GM12878 (cell line): ENCODE measurements around the gene PRKAG3. TPM values are rescaled to one million over a fixed set of nuclear protein-coding genes. Genes with fewer than 3 reads are reported as not detected.

ENCODE experiments used
- ATAC-seq: fragments of 200-7000 bp; cut with Tn5 transposase; 3 replicates; pipeline ENCODE4 v1.9.1; 2020; ENCODE audit warnings: mild to moderate bottlenecking, moderate library complexity
- BruUV-seq: library from RNA; stranded (reverse); fragments of 400-500 nt; replicated peaks from 2 replicates; lab custom pipeline; 2021; lab: Mats Ljungman, UMichigan
- CTCF ChIA-PET: fragments of 300-600 bp; sonication (Branson Sonifier 250); formaldehyde crosslinking; extraction: SDS; loops from one replicate; lab custom pipeline; 2021; ENCODE audit warnings: inconsistent platforms; lab: Yijun Ruan, JAX
- POLR2A ChIA-PET: fragments of 350-600 bp; formaldehyde crosslinking; extraction: SDS; loops from one replicate; lab custom pipeline; 2021; ENCODE audit warnings: inconsistent platforms; lab: Charles Lee
- RAD21 ChIA-PET: fragments of 300-600 bp; sonication (Branson Sonifier 250); formaldehyde crosslinking; loops from one replicate; lab custom pipeline; 2023; ENCODE audit warnings: antibody characterized with exemption; ENCODE audit not compliant: unreplicated experiment; lab: Charles Lee
- SMC1A ChIA-PET: fragments of 300-600 bp; sonication (Branson Sonifier 250); formaldehyde crosslinking; loops from one replicate; lab custom pipeline; 2023; ENCODE audit not compliant: unreplicated experiment, uncharacterized antibody; lab: Charles Lee
- DNase-seq: peaks from one replicate; pipeline ENCODE4 v3.0.0-alpha.2; 2011; ENCODE audit warnings: low read depth, low spot score
- FAIRE-seq: peaks from 3 replicates; lab custom pipeline; 2011; peaks lifted over from hg19 to GRCh38; lab: Jason Lieb, UNC
- H2AFZ ChIP-seq: 2 replicates; pipeline ENCODE4 v1.6.0; 2011; ENCODE audit warnings: low read depth, low read length, control low read depth; ENCODE audit not compliant: control insufficient read depth
- H3K27ac ChIP-seq: 2 replicates; pipeline ENCODE4 v1.5.1; 2011; ENCODE audit warnings: control low read depth; ENCODE audit not compliant: control insufficient read depth, insufficient read depth
- H3K27me3 ChIP-seq, 2 experiments: replicated peaks in 1 of 2; 2 replicates each; pipeline versions ENCODE4 v1.6.0 to v1.6.1; 2011; ENCODE audit warnings: low read length in 1 of 2; ENCODE audit not compliant: control insufficient read depth in 2 of 2, insufficient read depth in 2 of 2
- H3K36me3 ChIP-seq, 2 experiments: 2 replicates each; pipeline ENCODE4 v1.5.1; 2011; ENCODE audit warnings: low read length in 1 of 2; ENCODE audit not compliant: control insufficient read depth in 2 of 2, insufficient read depth in 2 of 2
- H3K4me1 ChIP-seq: 2 replicates; pipeline ENCODE4 v1.6.1; 2011; ENCODE audit warnings: mild to moderate bottlenecking, low read length, moderate library complexity, mixed read lengths; ENCODE audit not compliant: control insufficient read depth, insufficient read depth
- H3K4me2 ChIP-seq: 2 replicates; pipeline ENCODE4 v1.6.0; 2011; ENCODE audit warnings: control low read depth; ENCODE audit not compliant: control insufficient read depth, insufficient read depth
- H3K4me3 ChIP-seq: fragments of 200-600 bp; sonication (generic); 2 replicates; pipeline ENCODE4 v1.5.1; 2016
- H3K79me2 ChIP-seq: 2 replicates; pipeline ENCODE4 v1.6.0; 2011; ENCODE audit warnings: low read length; ENCODE audit not compliant: control insufficient read depth, insufficient read depth
- H3K9ac ChIP-seq: 2 replicates; pipeline ENCODE4 v1.8.0; 2011; ENCODE audit warnings: low read length, control low read depth, mixed read lengths; ENCODE audit not compliant: control insufficient read depth, insufficient read depth
- H3K9me3 ChIP-seq: replicated peaks from 3 replicates; pipeline ENCODE4 v1.5.1; 2011; ENCODE audit warnings: mild to moderate bottlenecking, low read length; ENCODE audit not compliant: control insufficient read depth, insufficient read depth
- H4K20me1 ChIP-seq: 2 replicates; pipeline ENCODE4 v1.6.0; 2011; ENCODE audit not compliant: control insufficient read depth, insufficient read depth
- NBN ChIP-seq: fragments of 450-650 bp; IDR thresholded peaks from 2 replicates; pipeline ENCODE4 v1.6.1; 2016
- POU2F2 ChIP-seq: IDR thresholded peaks from 3 replicates; pipeline ENCODE4 v1.6.1; 2011; ENCODE audit warnings: low read depth, mild to moderate bottlenecking, low read length, borderline replicate concordance
- WGBS: methylation state at CpG from one replicate; pipeline ENCODE4 v1.1.6; 2016; ENCODE audit warnings: low lambda C conversion rate; ENCODE audit not compliant: insufficient replicate concordance, insufficient coverage; ENCODE audit errors: missing lambda C conversion rate; 5-methylcytosine and 5-hydroxymethylcytosine counted together
- in situ Hi-C: fragments of 300-500 bp; cut with MboI; formaldehyde crosslinking; loops from 9 replicates; pipeline ENCODE4 v1.14.3; 2018; ENCODE audit warnings: mixed read lengths
- intact Hi-C: fragments of 100-400 bp; cut with micrococcal nuclease; formaldehyde crosslinking; loops from one replicate; pipeline ENCODE4 v1.14.2; 2022; ENCODE audit not compliant: unreplicated experiment
- polyA plus RNA-seq, 11 experiments: library from polyadenylated mRNA; depleted of rRNA in 4 of 11; unstranded in 6 of 11; stranded (reverse) in 5 of 11; fragments of >200 nt; fragmentation: Nextera tagmentation in 4 of 11; fragmentation: Illumina TruSeq in 1 of 11; extraction: Ambion mirVana in 4 of 11; extraction: Trizol in 1 of 11; gene quantifications; 1 replicate in 1 of 11; 2 replicates in 10 of 11; pipeline versions ENCODE4 v1.2.1 to v1.2.3, GENCODE V29; 2011 to 2016; ENCODE audit warnings: inconsistent platforms in 2 of 11, missing spikeins in 2 of 11, low read depth in 1 of 11
- total RNA-seq, 4 experiments: library from RNA; depleted of rRNA in 3 of 4; stranded (reverse); fragments of >200 nt in 3 of 4; fragmentation: Illumina TruSeq in 1 of 4; extraction: Trizol in 1 of 4; gene quantifications; 2 replicates each; pipeline versions ENCODE4 v1.2.1 to v1.2.3, GENCODE V29; 2013 to 2021
- TF ChIP-seq, protein P1 (sequence below): fragments of 450-650 bp; IDR thresholded peaks from 2 replicates; pipeline ENCODE4 v1.6.1; 2016; ENCODE audit warnings: mild to moderate bottlenecking

Gene PRKAG3
- total and polyA plus RNA-seq, 10 of the 15 experiments (the other 5 are each of a cell fraction or from before 2014, with no cell fraction given) = 0.04 to 0.12 (median 0.06) TPM; not detected in 7

GRCh38 chr2:218880859-218881594 lies 49.4 kb upstream of the PRKAG3 start:
- in situ Hi-C loops = no loop called here
- peaks cover 58% of the 10 kb centered on the region for H3K4me1 ChIP-seq
- H3K27ac ChIP-seq = peak overlapping the region; percentile 52
- CTCF ChIA-PET = interaction anchor here (0.6 to 21.9 kb wide), 3 partner anchors 20 to 349 kb away, joined by 3 to 1364 read pairs (median 3); no protein-coding TSS in a partner anchor
- peaks cover 0 to 5% of the 10 kb centered on the region in 2 experiments; a peak in 1 of 4 replicates for H3K36me3 ChIP-seq
- TF ChIP-seq NBN (no peak), POU2F2 (no peak)
- TF ChIP-seq, protein P1, sequence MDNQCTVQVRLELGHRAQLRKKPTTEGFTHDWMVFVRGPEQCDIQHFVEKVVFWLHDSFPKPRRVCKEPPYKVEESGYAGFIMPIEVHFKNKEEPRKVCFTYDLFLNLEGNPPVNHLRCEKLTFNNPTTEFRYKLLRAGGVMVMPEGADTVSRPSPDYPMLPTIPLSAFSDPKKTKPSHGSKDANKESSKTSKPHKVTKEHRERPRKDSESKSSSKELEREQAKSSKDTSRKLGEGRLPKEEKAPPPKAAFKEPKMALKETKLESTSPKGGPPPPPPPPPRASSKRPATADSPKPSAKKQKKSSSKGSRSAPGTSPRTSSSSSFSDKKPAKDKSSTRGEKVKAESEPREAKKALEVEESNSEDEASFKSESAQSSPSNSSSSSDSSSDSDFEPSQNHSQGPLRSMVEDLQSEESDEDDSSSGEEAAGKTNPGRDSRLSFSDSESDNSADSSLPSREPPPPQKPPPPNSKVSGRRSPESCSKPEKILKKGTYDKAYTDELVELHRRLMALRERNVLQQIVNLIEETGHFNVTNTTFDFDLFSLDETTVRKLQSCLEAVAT = peak; percentile 61
- no peaks in the 10 kb centered on the region for H4K20me1 ChIP-seq
- FAIRE-seq = no peak
- SMC1A ChIA-PET = interaction anchor here (1.6 to 15.8 kb wide), 2 partner anchors 10 to 15 kb away, joined by 4 to 780 read pairs; no protein-coding TSS in a partner anchor
- no peaks in the 10 kb centered on the region for H3K27me3 ChIP-seq
- H3K79me2 ChIP-seq = peaks cover 55% of the 10 kb centered on the region
- intact Hi-C loops = loop anchor here (1.0 kb wide), 1 partner anchor 15 kb away; no protein-coding TSS in a partner anchor
- POLR2A ChIA-PET = interaction anchor here (0.6 to 10.6 kb wide), 5 partner anchors 14 to 594 kb away, joined by 3 to 360 read pairs (median 3); partner anchors contain the start of gene TTLL4
- H3K9ac ChIP-seq = peak overlapping the region; percentile 82
- RAD21 ChIA-PET = interaction anchor here (0.6 to 16.0 kb wide), 3 partner anchors 14 to 590 kb away, joined by 3 to 871 read pairs (median 3); no protein-coding TSS in a partner anchor
- ATAC-seq = peak; percentile 1; the same call in 2 of the 3 replicates
- peak overlapping the region; percentile 96 for H3K4me3 ChIP-seq
- H2AFZ ChIP-seq = no peak overlapping the region
- BruUV-seq = no TSS peak
- 8% methylated on average over 13 of the region's 24 CpGs for WGBS
- no peaks in the 10 kb centered on the region for H3K9me3 ChIP-seq
- no peak for DNase-seq
- peak overlapping the region; percentile 84 for H3K4me2 ChIP-seq
